GM06990 (cell line): Measurements from ENCODE around the gene HNRNPAB.
"Not testable (repeated sequence)": the region's sequence is repeated elsewhere in the genome, so short reads cannot be mapped to it uniquely, and the experiment has no call there.

Experiments used
- DNase-seq: peaks from one replicate; pipeline ENCODE4 v3.0.0-alpha.2; 2011; ENCODE audit not compliant: insufficient read length; ENCODE audit errors: extremely low read depth
- H3K27me3 ChIP-seq: replicated peaks from 2 replicates; pipeline ENCODE4 v1.6.0; 2011; ENCODE audit warnings: low read length; ENCODE audit not compliant: control insufficient read depth, insufficient read depth
- H3K36me3 ChIP-seq: 2 replicates; pipeline ENCODE4 v1.5.1; 2011; ENCODE audit warnings: low read length; ENCODE audit not compliant: control insufficient read depth, insufficient read depth
- H3K4me3 ChIP-seq: replicated peaks from 2 replicates; pipeline ENCODE4 v1.5.1; 2011; ENCODE audit warnings: low read depth, mild to moderate bottlenecking, control low read depth, low read length
- CTCF ChIP-seq: IDR thresholded peaks from 2 replicates; pipeline ENCODE4 v1.5.1; 2011; ENCODE audit warnings: low read length, control low read depth, mild to moderate bottlenecking, inconsistent platforms; ENCODE audit not compliant: insufficient read depth, poor library complexity, severe bottlenecking

The HNRNPAB gene

DNA sequence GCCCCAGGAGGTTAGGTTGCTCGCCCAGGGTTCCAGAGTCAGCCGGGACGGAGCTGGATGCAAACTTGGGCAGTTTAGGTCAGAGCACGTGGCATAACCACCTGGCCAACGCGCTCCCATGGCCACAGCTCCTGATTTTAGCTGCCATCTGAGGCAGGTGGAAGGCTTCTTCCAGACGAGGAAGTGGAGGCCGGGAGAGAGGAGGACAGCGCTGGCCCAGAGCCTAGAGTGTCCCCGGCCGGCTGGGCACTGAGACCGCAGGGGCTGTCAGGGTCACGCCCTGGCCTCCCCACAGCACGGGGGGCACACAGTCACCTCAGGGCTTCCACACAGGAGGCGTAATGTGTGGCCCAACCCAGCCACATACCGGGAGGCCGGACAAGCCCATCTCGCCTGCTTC is 44.4 kb downstream of the HNRNPAB start:
- no peaks in the 10 kb centered on the region for H3K27me3 ChIP-seq
- no peak for TF ChIP-seq CTCF
- H3K4me3 ChIP-seq = no peak overlapping the region
- no peak for DNase-seq
- no peaks in the 10 kb centered on the region for H3K36me3 ChIP-seq

GRCh38 chr5:178249191-178249989 is 45.1 kb downstream of the HNRNPAB start:
- no peaks in the 10 kb centered on the region for H3K27me3 ChIP-seq
- no peak overlapping the region for H3K4me3 ChIP-seq
- H3K36me3 ChIP-seq = no peaks in the 10 kb centered on the region
- no peak for TF ChIP-seq CTCF
- no peak for DNase-seq

GRCh38 chr5:178250263-178250662 is 45.9 kb downstream of the HNRNPAB start:
- no peak for DNase-seq
- no peak for TF ChIP-seq CTCF
- H3K36me3 ChIP-seq = no peaks in the 10 kb centered on the region
- H3K4me3 ChIP-seq = no peak overlapping the region
- H3K27me3 ChIP-seq = no peaks in the 10 kb centered on the region

GRCh38 chr5:178252258-178252657 is 47.9 kb downstream of the HNRNPAB start:
- Histone ChIP-seq H3K4me3 (no peak overlapping the region), H3K36me3 (no peaks in the 10 kb centered on the region), H3K27me3 (no peaks in the 10 kb centered on the region)
- TF ChIP-seq CTCF = no peak
- no peak for DNase-seq

- not testable (repeated sequence) for DNase-seq, H3K36me3 ChIP-seq, H3K4me3 ChIP-seq, H3K27me3 ChIP-seq
These were observed 49.3 kb downstream of the HNRNPAB start for GRCh38 chr5:178253632-178254031.

GRCh38 chr5:178256746-178257145 is 52.4 kb downstream of the HNRNPAB start:
- no peak overlapping the region for H3K4me3 ChIP-seq
- TF ChIP-seq CTCF = no peak
- H3K27me3 ChIP-seq = no peaks in the 10 kb centered on the region
- DNase-seq = no peak
- H3K36me3 ChIP-seq = no peaks in the 10 kb centered on the region
